Pulmonary artery endothelial cell (primary cell): ENCODE data around the gene HPSE2. TPM values are rescaled to one million over a fixed set of nuclear protein-coding genes. Genes with fewer than 3 reads are reported as not detected.

Experiments used
- DNase-seq: peaks from one replicate; pipeline ENCODE4 v3.0.0-alpha.2; 2011; ENCODE audit warnings: low read depth, low spot score
- total RNA-seq: library from RNA; depleted of rRNA; stranded (reverse); fragments of >200 nt; gene quantifications from 2 replicates; pipeline ENCODE4 v1.2.3, GENCODE V29; 2014

HPSE2 gene
- total RNA-seq, 1 donor from 2014 or later, result not detected

DNA sequence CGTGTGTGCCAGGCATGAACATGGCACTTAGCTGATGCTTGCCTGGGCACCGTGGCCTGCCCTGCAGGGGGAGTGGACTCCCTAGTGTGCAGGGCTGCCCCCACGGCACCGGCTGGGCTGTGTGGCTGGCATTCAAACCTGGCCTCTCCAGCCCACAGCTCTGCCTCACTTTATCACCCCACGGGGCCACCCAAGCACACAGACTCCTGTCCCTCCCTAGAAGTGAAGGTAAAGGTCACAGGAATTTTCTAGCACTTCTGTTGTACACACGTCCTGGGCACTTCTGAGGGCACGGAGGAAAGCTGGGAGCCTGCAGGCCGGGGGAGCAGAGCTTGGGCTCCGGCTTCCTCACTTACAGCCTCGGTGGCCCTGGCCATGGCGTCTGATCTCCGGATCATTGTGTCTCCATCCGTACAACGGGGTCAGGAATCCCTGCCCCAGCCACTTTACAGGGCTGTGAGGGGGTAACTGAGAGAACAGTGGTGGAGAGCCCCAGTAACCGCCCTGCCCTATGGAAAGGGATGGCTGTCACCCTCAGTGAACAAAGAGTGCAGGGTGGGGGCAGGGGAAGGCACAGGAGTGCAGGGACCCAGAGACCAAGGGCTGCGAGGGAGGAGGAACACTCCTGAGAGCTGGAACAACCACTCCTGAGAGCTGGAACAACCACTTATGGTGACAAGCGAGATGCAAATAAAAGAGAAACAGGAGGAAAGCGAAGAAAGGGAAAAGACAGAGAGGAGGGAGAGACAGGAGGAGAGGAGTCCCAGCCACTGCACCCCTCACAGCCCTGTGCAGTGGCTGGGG is 816.8 kb downstream of the HPSE2 start:
- DNase-seq, result no peak

DNA sequence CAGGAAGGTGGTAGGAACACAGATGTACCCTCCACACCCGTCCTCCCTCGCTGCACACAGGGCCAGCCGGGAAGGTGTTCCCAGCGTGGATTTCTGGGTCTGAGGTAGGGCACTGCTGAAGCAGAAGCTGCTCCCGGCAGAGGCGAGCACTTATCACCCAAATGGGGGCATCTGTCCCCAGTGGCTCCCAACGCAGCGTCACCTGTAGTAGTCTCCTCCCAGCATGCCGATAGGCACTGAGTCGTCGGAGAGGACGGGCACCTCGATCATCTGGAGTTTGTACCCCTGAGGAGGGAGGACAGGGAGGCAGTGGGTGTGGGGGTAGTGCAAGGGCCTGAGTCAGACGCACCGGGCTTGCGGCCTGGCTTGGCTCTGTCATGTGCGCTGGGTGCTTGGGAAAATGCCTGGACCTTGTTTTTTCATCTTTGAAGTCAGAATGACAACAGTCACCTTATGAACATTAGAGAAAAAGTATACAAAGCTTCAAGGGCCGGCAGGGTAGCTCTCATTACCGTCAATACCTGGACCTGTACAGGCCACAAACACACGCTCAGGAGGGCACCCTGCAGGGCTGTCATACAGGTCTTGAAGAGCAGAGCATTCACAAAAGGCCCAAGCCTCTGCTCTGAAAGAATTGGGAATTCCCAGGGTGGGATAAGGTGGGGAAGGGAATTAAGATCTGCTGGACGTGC is 817.5 kb downstream of the HPSE2 start:
- no peak for DNase-seq

DNA sequence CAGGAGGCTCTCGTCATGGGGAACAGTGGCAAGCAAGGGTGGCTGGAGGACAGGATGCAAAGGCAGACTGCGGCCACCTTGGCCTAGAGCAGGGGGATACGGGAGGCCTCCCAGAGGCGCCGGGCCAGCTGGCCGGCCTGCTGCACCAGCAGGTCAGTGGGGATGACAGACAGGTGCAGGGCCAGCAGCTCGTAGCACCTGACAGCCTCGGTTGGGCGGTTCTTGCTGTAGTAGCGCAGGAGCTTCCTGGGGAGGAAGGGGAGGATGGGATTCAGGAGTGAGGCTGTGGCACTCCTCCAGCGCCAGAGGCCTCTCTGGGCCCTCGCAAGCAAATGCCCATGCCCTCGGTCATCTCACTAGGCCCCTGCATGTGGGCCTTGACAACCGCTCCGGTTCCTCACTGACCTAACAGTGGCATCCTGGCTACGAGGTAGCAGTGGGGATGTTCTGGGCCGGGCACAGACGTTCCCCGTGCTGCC is 818.1 kb downstream of the HPSE2 start:
- no peak for DNase-seq

DNA sequence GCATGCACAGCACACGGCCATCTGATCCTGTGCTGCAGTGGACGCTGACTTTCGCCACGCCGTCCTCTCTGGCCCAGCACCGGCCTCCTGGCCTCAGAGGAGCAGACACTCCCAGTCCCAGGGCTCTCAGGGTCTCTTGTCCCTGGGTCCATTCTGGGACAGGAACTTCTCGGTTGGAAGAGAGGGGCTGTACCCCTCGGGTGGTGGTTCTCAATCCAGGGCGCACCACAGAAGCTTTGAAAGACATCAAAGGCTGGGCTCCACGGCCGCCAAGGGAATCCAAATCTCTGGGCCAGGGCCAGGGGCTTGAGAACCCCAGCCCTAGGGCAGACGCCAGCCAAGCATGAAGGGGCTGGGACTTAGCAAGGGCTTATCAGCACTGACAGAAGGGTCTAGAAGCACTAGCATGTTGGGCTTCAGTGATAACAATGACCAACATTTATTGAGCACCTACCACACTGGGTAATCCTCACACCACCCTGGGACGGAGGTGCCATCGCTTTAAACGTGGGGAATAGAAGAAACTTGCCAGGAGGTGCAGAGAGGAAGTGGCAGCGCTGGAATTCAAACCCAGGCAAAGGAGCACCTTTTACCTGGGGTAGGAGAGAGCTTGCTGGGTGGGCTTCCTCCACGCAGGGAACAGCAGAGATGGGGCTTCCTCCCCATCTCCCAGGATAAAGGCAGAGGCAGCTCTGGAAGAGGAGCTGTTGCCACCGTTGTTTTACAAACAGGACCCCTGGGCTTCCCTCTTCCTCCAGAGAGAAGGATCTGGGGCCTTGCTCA is 818.9 kb downstream of the HPSE2 start:
- DNase-seq, result no peak

DNA sequence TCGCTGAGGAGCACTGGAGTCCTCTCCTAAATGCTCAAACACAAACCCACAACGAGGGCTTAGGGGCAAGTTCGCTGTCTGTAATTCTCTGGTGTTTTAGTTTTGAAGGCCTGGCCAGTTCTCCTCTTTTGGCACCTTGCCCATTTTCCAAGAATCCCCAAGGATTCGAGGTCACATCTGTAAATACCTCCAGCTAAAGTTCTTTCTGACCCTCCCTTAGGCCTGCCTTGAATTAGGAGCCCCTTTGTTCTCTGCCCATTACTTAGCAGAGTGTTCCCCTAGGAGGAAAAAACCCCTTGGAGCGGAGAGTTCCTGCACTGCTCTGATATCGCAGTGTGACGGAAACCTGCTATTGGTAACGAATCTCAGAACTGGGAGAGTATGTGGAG is 819.9 kb downstream of the HPSE2 start:
- DNase-seq, result no peak

DNA sequence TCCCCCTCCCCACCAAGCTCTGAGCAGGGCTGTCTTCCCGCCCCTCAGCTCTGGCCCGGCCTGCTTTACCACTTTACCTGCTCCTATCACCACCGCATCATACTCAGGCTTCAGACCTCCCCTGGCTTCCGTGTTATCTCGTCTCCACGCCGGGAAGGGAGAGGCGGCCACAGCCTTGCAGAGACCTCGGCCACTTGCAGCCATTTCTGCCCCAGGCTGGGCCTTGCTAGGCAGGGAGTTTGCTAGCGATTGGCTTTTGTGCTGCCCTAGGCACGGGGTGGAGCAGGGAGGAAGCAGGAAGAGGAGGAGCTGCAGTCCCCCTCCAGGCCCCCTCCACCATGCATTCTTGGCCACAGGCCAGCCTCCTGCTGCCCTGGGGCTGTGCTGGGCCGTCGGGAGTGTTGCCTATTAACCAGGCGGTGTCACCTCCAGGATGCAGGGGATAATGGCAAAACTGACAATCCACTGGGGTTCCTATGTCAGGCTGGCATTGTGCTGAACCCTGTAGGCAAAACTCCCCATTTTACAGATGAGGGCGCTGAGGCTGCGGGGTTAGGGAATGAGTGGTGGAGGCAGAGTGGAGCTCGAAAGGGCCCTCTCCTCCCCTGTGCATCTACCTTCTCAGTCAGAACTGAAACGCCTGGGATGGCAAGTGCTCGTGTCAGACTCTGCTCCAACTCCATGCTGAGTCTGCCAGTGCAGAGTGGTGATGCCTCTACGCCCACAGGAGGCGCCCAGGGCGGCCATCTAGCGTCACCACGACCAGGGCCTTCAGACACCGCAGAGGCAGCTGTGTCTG is 820.5 kb downstream of the HPSE2 start, which contains the start of gene PYROXD2:
PYROXD2 (minus strand) TSS at position 251 of the 799 bp plus-strand sequence; CDS start at position 204, 47 bp downstream.
- peak; percentile 77 for DNase-seq

DNA sequence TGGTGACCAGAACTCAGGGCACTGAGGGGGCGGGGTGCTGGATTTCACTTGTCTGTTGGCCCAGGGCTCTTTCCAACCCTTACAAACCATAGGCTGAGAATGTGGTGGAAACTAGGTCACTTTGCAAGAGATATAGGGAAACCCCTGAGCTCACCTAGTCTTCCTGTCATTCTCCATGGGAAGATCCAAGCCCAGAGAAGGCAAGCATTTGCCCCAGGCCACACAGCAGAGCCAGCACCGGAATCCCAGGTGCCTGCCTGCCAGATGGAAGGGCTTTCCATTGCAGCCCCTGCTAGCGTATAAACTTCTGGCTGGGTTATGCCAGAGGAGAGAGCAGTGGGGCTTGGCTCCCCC is 821.1 kb downstream of the HPSE2 start:
- no peak for DNase-seq

DNA sequence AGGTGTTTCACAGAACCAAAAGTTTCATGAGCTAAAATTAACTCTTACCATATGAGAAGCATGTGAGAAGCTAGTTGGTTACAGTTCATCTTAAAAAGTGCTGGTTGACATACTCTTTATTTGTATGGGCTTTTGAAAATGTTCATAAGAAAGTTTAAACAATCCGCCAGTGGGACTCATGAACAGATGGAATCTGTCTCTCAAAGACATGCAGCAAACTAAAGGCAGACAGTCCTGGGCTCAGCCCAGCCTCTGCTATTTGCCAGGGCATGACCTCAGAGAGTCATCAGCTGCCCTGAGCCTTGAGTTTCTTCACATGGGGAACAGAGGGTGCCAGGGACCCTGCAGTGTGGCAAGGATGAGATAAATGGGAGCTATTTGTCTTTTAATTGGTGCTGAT is 823.9 kb downstream of the HPSE2 start:
- DNase-seq, result no peak

DNA sequence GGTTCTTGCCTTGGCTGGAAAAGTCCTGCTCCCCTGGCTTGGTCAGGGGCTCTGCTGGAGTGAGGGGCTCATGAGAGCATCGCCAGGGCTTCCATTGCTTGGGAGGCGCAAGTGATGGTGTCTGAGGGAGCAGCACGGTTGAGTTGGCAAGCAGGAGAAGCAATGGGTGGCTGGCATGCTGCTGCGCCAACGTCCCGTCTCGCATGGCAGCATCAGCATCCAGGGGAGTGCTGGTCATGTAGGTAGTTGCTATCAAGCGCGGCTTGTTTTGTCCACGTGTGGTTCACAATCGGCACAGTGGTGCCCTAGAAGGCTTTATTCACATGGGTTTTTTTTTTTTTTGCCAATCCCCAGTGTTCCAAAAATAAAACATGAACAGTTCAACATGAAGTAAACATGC is 824.5 kb downstream of the HPSE2 start:
- no peak for DNase-seq

DNA sequence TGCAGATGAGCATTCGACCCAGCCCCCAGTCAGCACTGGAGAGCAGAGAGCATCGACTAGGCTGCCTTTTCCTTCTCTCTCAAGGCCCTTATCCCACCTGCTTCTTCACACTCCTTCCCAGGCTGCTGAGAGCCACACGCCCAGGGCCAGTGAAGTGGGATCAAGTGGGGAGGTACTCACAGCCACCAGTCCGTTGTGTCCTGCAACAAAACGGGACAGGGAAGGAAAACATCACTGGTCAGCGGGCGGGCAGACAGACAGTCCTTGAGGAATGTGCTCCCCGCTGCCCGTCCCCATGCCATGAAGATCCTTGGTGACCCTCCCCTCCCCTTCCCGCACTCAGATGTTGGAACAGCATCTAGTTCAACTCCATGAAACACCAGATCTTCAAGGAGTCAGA is 824.9 kb downstream of the HPSE2 start:
- no peak for DNase-seq

DNA sequence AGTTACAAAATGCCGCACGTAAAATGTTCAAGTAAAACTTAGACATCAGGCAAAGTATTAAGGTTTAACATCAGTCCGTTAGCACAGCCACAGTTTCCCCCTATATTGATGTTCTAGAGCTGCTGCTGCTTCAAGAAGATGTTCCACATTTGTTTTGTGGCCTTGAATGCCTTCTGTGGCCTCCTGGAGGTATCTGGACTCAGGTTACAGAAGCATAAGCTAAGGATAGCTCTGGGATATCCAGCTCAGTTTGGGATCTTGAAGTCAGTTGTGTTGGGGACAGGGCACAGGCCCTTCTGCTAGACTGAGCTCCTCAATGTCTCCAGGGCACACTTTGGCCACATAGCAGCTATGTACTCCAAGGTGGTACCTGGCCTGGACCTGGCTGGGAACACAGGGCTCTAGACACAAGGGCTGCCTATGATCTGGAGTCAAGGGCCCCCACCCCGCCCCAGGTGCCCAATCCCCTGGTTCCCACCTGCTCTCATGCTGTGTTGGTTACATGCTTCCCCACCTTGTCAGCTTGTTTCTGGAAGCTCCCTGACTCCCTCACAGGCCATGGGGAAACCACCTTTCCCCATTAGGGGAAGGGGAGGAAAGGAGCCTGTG is 825.4 kb downstream of the HPSE2 start:
- no peak for DNase-seq

DNA sequence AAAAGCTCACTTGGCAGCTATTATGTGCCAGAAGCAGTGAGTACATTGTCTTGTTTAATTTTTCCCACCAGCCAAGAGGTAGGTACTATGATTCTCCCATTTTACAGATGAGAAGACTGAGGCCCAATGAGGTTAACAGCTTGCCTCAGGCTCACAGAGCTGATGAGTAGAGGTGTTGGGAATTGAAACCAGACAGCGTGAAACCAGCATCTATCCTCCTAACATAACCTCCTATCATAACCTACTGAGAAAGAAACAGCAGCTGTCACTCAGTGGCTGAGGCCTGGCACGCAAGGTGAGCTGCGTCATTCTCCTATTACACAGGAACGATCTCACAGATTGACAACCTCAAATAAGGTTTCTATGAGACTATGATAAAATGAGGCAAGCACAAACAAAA is 826.9 kb downstream of the HPSE2 start:
- no peak for DNase-seq

DNA sequence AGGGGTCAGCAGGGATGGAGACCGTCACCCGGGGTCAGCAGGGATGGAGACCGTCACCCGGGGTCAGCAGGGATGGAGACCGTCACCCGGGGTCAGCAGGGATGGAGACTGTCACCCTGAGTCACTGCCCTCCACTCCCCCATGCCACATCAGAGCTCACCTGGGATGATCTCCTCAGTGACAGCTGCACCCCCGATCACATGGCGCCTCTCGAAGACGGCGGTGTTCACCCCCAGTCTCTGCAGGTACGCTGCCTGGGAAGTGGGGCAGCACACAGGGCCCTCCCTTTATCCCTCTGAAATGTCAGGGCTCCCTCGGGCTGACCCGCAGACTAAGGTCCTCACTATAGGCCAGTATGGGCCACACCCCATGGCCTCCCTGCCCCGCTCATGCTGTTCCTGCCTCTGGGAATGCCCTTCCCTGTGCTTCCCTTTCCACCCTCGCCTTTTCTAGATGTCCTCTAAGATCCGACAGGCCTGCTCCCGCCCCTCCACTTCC is 827.9 kb downstream of the HPSE2 start:
- DNase-seq, result no peak

Other genes starting within 250 kb of the HPSE2 start
- gene CNNM1, start 93.5 kb upstream of the HPSE2 start, total RNA-seq, result under 0.01 and 0.04 TPM in 2 replicates
- gene GOT1, start 194.8 kb upstream of the HPSE2 start, total RNA-seq, result 29.6 and 37.7 TPM in 2 replicates